Cerebellar nuclear complex (tissue), 1 donor: ENCODE data around the gene DCTN3.

Experiments used
- DNase-seq, 2 experiments: peaks; one replicate each; lab custom pipeline; 2025; lab: John Stamatoyannopoulos, UW

DCTN3 gene

GRCh38 chr9:34573599-34574325 is 46.5 kb downstream of the DCTN3 start:
- DNase-seq = no peak

DNA sequence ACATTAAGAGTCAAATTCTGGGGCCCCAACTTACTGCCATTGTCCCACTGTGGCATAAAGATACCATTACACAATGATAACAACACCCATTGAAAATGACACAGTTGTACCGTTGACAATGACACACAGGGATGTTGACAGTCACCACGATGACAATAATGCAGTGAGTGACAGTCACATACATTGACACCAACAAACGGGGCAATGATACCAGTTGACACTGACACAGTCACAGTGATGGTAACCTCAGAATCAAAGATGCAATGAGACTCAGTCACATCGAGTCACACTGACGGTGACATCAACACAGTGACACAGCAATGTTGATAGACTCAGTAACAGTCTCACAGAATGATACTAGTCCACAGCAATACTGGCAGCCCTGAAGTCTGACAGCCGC is 47.7 kb downstream of the DCTN3 start:
- no peak for DNase-seq

DNA sequence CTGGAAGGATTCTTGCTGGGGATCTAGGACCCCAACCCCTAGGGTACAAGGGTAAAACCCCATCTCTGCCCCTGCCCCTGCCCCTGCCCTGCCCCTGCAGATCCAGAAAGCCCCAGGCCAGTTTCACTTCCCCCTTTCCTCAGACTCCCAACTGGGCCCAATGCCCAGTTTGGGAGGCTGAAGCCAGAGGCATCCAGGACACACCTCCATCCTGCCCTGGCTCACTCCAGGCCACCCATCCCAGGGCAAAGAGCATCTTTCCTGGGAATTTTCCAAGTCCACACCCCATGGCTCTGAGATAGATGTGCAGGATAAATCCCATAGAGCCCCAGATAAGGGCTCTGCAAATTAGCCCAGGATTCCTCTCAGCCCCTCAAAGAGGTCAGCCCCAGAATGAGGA is 48.2 kb downstream of the DCTN3 start:
- DNase-seq = no peak

GRCh38 chr9:34571481-34571810 is 48.8 kb downstream of the DCTN3 start:
- no peak for DNase-seq

DNA sequence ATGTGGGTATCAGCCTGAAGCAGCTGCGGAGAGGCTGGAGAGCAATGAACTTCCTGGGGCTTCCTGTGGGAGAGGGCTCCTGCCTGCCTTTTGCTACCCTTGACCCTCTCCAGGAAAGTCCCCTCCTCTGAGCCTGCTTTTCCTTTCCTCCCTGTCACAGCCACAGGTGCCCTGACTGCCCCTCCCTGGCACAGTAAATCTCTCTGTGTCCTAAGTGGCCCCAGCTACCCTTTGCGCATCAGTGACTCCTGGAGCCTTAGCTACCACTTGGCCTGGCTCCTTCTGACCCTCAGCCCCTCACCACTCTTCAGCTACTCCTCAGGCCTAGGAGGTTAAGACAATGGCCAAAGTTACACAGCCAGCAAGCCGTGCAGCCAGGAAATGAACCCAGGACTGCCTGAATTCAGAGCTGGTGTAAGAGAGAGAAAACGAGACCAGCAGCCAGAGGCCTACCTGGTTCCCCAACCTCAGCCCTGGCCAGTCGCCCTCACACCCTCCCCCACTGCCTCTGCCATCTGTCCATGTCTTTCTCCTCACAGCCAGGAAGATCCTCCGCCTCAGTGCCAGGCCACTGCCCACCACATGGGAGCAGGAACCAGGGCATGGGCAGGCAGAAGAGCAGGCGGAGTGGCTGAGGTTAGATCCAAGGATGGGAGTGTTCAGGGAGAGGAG is 49.4 kb downstream of the DCTN3 start:
- DNase-seq = peak; percentile 71 to 91

GRCh38 chr9:34570376-34570775 is 49.9 kb downstream of the DCTN3 start:
- peak in 1 of 2 experiments; percentile 27 for DNase-seq

- DNase-seq = no peak
Observed at GRCh38 chr9:34568774-34569173, 51.5 kb downstream of the DCTN3 start.

- no peak for DNase-seq
Observed at GRCh38 chr9:34568133-34568532, 52.2 kb downstream of the DCTN3 start.

- DNase-seq = no peak
Observed at GRCh38 chr9:34566972-34567371, 53.3 kb downstream of the DCTN3 start.

GRCh38 chr9:34566322-34566721 is 54.0 kb downstream of the DCTN3 start:
- no peak for DNase-seq

DNA sequence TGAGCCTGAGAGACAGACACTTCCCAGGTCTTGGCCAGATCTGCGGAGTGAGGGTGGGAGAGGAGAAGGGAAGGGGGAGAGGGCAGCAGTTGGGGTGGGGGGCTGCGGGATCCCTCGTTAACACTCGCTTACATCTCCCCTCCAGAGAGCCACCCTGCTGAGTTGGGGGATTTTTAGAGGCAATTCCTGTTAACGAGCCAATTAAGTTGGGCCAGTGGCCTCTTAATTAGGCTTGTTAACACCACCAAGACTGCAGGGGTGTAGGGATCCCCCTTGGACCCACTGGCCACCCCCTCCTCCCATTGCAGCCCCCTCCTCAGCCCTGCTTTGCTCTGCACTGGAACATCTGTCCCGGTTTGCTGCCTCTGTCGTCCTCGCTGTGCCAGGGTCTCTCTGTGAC is 54.4 kb downstream of the DCTN3 start:
- no peak for DNase-seq

DNA sequence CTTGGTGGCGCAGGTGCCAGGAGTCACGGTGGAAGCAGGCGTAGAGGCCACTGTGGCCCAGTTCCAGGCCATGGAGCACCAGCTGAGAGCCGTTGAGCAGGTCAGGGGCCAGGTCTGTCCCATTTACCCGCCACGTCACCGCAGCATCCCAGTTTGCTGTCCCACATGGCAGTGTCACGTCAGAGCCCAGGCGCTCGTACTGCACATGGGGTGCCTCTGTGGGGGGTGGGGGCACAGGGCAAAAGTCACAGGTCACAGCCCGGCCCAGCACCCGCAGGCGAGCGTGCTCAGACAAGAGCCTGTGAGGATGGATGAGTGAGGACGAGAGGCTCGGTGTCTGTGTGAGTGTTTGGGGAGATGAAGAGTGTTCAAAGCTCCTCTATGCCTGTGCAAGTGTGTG is 55.7 kb downstream of the DCTN3 start:
- no peak for DNase-seq
